Measurements from ENCODE around the gene AIF1.
A peak's percentile ranks its signal among the peaks of the same experiment; 100 is the strongest.

The AIF1 gene

DNA sequence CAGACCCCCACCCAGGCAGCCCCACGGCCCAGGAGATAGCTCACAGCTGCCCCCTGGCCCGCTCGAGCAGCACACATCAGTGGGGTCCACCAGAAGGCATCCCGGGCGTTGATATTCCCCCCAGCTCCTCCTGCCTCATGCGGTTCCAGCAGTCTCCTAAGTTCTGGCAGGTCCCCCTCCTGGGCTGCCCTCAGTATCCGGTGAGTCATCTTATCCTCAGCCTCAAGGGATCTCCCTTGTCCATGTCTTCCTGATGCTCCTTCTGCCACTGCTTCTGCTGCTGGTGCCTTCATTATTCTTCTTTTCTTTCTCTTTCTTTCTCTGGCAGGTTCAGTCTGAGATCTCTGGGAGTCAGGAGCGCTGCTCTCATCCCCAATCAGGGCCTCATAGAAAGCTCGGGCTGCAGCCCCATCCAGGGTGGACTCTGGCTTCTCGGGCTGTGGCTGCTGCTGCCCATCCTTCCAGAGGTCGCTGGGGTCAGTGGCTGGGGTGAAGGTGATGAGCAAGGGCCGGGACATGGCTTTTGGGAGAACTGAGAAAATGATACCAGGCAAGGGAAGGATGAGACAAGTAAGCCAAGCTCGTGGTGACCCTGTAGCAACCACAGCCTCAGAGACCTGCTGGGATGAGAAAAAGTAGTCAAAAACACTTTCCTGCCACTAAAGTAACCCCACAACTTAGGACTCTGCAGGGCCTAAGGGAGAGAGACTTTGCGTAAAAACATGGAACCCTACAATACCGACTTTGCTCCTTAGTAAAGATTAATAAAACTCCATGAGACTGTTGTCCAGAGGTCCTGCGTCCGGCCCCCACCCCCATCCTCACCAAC is 49.1 kb downstream of the AIF1 start:
- DNase-seq (ENCODE audit: low spot score): no peak

DNA sequence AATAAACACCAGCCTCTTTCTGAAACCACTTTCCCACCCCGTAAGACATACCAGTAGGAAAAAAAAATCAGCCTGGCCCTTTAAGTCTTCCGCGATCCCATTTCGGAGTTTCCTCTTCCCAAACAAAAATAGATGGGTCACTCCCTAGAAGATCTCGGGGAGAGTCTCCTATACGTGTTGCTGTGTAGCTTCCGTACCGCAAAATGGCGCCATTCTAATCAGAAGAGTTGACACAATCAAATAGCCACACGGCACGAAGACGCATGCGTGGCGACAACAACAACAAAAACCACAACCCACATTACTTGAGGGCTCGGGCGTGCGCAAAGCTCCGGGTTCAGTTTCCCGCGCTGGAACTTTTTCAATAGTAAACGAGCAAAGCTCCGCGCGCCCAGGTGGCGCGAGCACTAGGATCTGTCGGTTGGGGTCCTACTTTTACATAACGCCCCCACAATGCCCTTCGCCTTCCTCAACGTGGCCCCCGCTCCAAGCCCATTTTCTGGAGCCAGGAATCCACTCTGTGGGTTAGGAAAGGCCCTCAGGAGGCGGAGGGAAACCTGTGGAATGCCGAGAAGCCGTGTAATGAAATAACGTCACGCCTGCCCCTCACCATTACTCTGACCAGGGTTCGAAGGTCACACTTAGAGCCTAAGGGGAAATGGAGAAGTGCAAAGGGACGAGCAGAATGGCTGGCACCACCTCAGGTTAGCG is 49.9 kb downstream of the AIF1 start, which contains the start of gene GPANK1:
Gene GPANK1 (minus strand): TSS at position 208 of the 711 bp plus-strand sequence. CDS start 519 bp downstream, outside the sequence.
- peak; percentile 90 for DNase-seq (ENCODE audit: low spot score)

DNA sequence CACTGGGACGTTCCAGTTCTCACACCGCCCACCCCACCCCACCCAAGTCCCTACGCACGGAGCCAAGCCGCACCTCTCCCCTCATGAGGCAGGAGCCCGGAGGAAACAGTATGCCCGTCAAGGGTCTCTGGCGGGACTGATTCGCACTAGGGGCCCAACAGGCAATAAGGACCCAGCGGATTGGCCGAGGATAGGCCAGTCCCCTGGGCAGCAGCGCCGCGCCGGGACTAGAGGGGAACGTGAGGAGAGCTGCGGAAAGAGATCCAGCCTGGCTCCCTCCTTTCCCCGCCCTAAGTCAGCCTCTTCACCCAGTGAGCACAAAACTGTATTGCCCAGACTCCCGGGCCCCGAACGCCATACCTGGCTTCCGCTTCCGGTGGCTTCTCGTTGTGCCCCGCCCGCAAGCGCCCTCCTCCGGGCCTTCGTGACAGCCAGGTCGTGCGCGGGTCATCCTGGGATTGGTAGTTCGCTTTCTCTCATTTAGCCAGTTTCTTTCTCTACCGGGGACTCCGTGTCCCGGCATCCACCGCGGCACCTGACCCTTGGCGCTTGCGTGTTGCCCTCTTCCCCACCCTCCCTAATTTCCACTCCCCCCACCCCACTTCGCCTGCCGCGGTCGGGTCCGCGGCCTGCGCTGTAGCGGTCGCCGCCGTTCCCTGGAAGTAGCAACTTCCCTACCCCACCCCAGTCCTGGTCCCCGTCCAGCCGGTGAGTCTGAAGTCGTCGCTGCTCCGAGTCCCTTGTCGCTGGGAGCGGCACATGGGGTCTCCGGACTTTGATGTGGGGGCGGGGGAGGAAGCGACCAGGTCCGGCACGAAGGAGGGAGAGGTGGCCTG is 50.7 kb downstream of the AIF1 start, which contains the start of gene CSNK2B:
Gene CSNK2B (plus strand): TSS at position 580 of the 836 bp plus-strand sequence. CDS start 752 bp downstream, outside the sequence.
- peak; percentile 98 for DNase-seq (ENCODE audit: low spot score)

DNA sequence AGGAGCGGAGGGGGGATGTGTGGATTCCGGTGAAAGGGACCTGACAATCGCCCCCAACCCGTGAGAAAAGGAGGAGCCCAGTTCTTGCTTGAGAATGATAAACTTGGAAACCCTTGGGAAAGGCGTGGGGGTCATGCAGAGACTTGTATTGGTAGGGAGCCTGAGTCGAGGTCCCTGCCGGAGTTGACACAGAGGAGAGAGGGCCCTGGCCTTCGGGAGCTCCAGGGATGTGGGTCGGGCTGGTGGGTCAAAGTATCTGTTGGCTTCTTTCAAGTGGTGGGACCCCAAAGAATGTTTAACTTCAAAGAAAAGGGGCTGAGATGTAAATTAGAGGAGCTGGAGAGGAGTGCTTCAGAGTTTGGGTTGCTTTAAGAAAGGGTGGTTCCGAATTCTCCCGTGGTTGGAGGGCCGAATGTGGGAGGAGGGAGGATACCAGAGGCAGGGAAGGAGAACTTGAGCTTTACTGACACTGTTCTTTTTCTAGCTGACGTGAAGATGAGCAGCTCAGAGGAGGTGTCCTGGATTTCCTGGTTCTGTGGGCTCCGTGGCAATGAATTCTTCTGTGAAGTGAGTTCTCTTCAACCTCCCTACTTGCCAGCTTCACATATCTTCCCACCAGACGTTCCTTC is 51.4 kb downstream of the AIF1 start:
- no peak for DNase-seq (ENCODE audit: low spot score)
